Thoracic aorta (tissue), 2 donors: Measurements from ENCODE around the gene CABCOCO1. TPM values are rescaled to one million over a fixed set of nuclear protein-coding genes. Genes with fewer than 3 reads are reported as not detected.

Source experiments
- ATAC-seq: fragments of 150-250 bp; one replicate; pipeline ENCODE4 v1.8.0; 2017; ENCODE audit warnings: low read depth; ENCODE audit not compliant: insufficient number of reproducible peaks, low FRiP score
- DNase-seq: peaks from one replicate; pipeline ENCODE4 v3.0.0-alpha.2; 2020; ENCODE audit warnings: low spot score
- H3K27ac ChIP-seq, 2 donors: fragments of 200-600 bp; sonication (generic); 1 replicate in 1 of 2; 2 replicates in 1 of 2; pipeline ENCODE4 v1.5.1; 2016; ENCODE audit warnings: mild to moderate bottlenecking in 2 of 2, moderate library complexity in 2 of 2
- H3K27me3 ChIP-seq: fragments of 200-600 bp; sonication (generic); replicated peaks from 2 replicates; pipeline ENCODE4 v1.6.0; 2016; ENCODE audit warnings: mild to moderate bottlenecking; ENCODE audit not compliant: insufficient read depth
- H3K36me3 ChIP-seq: fragments of 200-600 bp; sonication (generic); one replicate; pipeline ENCODE4 v1.5.1; 2016
- H3K4me1 ChIP-seq, 2 donors: fragments of 200-600 bp; sonication (generic); 1 replicate in 1 of 2; 2 replicates in 1 of 2; pipeline versions ENCODE4 v1.5.1 to v1.6.0; 2016; ENCODE audit warnings: low read depth in 2 of 2, mild to moderate bottlenecking in 1 of 2; ENCODE audit not compliant: control insufficient read depth in 1 of 2
- H3K4me3 ChIP-seq: fragments of 200-600 bp; sonication (generic); 2 replicates; pipeline ENCODE4 v1.5.1; 2016; ENCODE audit warnings: mild to moderate bottlenecking
- H3K9me3 ChIP-seq: fragments of 200-600 bp; sonication (generic); 2 replicates; pipeline ENCODE4 v1.5.1; 2016
- CTCF ChIP-seq: fragments of 200-600 bp; sonication (generic); IDR thresholded peaks from one replicate; pipeline ENCODE4 v1.5.1; 2019; ENCODE audit warnings: antibody characterized with exemption
- total RNA-seq, 2 donors: library from RNA; depleted of rRNA; stranded (reverse); fragments of >200 nt; gene quantifications; one replicate each; pipeline versions ENCODE4 v1.1.0 to v1.2.3, GENCODE V29; 2016

CABCOCO1 gene
- total RNA-seq, 2 donors from 2014 or later: 1.1 TPM; not detected in 1

- Histone ChIP-seq H3K9me3 (no peaks in the 10 kb centered on the region), H3K4me3 (no peak overlapping the region), H3K4me1 (peaks cover 6 to 21% of the 10 kb centered on the region in 2 donors), H3K27me3 (no peaks in the 10 kb centered on the region), H3K27ac (no peak overlapping the region), H3K36me3 (no peaks in the 10 kb centered on the region)
- ATAC-seq: no peak
- no peak for DNase-seq
- no peak for TF ChIP-seq CTCF
These were observed 21.9 kb upstream of the CABCOCO1 start for GRCh38 chr10:61640856-61641255.

GRCh38 chr10:61642150-61642571, 20.6 kb upstream of the CABCOCO1 start:
- Histone ChIP-seq H3K4me3 (peak overlapping the region; percentile 8), H3K9me3 (no peaks in the 10 kb centered on the region), H3K36me3 (no peaks in the 10 kb centered on the region), H3K27me3 (no peaks in the 10 kb centered on the region), H3K27ac (no peak overlapping the region), H3K4me1 (peaks cover 6 to 16% of the 10 kb centered on the region in 2 donors)
- TF ChIP-seq CTCF: no peak
- ATAC-seq: no peak
- no peak for DNase-seq

- Histone ChIP-seq H3K27me3 (no peaks in the 10 kb centered on the region), H3K9me3 (no peaks in the 10 kb centered on the region), H3K27ac (no peak overlapping the region), H3K4me3 (peak overlapping the region; percentile 8), H3K36me3 (no peaks in the 10 kb centered on the region), H3K4me1 (peaks cover 6 to 16% of the 10 kb centered on the region in 2 donors)
- DNase-seq (no peak), ATAC-seq (peak; percentile 69)
- TF ChIP-seq CTCF: no peak
These were observed 20.1 kb upstream of the CABCOCO1 start for GRCh38 chr10:61642676-61643075.

- Histone ChIP-seq H3K27ac (no peak overlapping the region), H3K27me3 (no peaks in the 10 kb centered on the region), H3K9me3 (no peaks in the 10 kb centered on the region), H3K36me3 (no peaks in the 10 kb centered on the region), H3K4me1 (peaks cover 6 to 16% of the 10 kb centered on the region in 2 donors), H3K4me3 (no peak overlapping the region)
- DNase-seq (no peak), ATAC-seq (no peak)
- TF ChIP-seq CTCF: no peak
These were observed 19.4 kb upstream of the CABCOCO1 start for GRCh38 chr10:61643316-61643751.

- Histone ChIP-seq H3K4me1 (no peaks in the 10 kb centered on the region), H3K36me3 (no peaks in the 10 kb centered on the region), H3K4me3 (no peak overlapping the region), H3K27me3 (no peaks in the 10 kb centered on the region), H3K27ac (no peak overlapping the region), H3K9me3 (no peaks in the 10 kb centered on the region)
- no peak for DNase-seq
- TF ChIP-seq CTCF: no peak
- ATAC-seq: no peak
These were observed 9.0 kb upstream of the CABCOCO1 start for GRCh38 chr10:61653699-61654098.
